LHCN-M2 (cell line): ENCODE results near the gene LAMTOR4. TPM values are rescaled to one million over a fixed set of nuclear protein-coding genes. Genes with fewer than 3 reads are reported as not detected.
A peak's percentile ranks its signal among the peaks of the same experiment; 100 is the strongest.

Source experiments
- DNase-seq: peaks from one replicate; pipeline ENCODE4 v3.0.0-alpha.2; 2012; ENCODE audit warnings: low read depth
- polyA plus RNA-seq: library from polyadenylated mRNA; unstranded; fragments of >200 nt; gene quantifications from one replicate; pipeline ENCODE4 v1.2.1, GENCODE V29; 2012; ENCODE audit warnings: missing spikeins
- total RNA-seq: library from RNA; depleted of rRNA; stranded (reverse); fragments of >200 nt; gene quantifications from 2 replicates; pipeline ENCODE4 v1.2.3, GENCODE V29; 2014; rRNA removed

LAMTOR4 gene
- total RNA-seq: 165 and 202 TPM in 2 replicates
- 344 TPM for polyA plus RNA-seq

DNA sequence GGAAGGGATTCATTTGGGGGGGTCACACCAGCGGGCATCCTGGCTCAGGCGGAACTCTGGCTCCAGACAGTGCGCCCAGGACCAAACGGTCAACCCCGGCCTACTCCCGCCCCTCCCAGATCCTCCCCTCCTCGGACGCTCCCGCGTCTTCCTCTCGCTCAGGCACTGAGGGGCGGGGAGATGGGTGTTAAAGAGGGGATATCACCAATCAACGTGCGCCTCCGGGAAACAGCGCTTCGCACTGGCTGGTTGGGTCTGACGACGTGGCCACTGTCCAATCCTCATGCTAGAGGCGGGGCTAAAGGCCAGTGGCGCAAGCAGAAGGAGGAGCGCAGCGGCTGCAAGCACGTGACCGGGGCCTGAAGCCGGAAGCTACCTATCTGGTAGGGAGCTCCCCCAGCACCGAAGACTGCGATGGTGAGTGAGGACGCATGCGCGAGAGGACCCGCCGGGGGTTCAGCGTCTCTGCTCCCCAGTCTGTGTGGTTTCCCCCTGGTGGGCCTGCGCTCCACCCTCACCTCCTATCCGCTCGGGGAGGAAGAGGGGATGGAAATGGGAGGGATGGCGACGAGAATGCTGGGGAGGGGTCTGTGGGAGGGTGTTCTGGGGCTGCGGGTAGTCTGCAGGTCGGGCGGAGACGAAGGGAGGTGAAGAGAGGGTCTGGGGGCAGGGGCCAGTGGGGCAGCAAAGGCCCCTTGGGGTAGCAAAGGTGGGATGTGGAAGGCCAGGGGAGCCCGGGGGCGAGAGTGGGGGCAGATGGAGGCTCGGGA lies at the start of gene LAMTOR4:
Gene LAMTOR4 (plus strand): TSS at position 360 of the 770 bp plus-strand sequence. CDS start 55 bp downstream, at position 415.
- DNase-seq: peak; percentile 99

DNA sequence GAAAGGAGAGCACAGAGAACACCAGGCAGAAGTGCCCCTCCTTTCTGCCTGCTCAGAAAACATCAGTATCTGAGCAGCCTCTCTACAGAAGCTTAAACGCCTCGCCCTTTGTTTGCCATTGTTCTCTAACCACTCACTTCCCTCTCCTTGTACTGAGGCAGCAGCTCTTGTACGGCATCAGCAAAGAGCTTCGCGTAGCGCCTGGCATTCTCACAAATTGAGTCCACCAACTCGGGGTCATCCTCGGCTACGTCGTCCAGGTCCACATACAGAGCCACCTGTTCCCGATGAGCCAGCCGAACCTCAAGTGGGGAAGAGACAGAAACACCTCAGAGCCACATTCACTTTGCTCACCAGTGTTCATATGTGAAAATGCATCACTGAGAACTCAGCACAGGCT lies 49.3 kb upstream of the LAMTOR4 start:
- DNase-seq: no peak

DNA sequence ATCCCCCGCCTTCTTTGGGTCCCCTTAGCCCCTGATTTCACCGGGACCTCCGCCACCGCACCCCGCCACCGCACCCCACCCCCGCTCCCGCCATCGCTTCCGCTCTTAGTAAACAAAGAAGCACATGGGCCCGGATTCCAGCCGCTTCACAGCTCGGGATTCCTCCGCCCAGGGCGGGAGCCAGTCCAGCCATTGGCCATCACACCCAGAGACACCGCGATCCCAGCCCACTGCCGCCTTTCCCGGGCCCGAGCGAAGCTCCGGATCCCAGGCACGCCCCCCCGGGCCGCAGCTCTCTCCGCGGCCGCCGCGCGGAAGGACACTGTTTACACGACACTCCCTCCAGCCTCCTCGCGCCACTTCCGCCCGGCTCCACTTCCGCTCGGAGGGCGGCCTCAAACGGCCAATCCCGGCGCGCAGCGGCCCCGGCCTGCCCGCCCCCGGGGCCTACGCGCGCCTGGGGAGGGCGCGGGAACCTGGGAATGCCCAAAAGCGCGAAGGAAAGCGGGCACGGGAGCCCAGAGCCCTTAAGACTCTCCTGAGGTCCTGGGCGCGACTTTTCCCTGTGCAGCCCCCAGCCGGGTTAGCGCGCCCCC lies 48.2 kb upstream of the LAMTOR4 start:
- DNase-seq: peak; percentile 98

DNA sequence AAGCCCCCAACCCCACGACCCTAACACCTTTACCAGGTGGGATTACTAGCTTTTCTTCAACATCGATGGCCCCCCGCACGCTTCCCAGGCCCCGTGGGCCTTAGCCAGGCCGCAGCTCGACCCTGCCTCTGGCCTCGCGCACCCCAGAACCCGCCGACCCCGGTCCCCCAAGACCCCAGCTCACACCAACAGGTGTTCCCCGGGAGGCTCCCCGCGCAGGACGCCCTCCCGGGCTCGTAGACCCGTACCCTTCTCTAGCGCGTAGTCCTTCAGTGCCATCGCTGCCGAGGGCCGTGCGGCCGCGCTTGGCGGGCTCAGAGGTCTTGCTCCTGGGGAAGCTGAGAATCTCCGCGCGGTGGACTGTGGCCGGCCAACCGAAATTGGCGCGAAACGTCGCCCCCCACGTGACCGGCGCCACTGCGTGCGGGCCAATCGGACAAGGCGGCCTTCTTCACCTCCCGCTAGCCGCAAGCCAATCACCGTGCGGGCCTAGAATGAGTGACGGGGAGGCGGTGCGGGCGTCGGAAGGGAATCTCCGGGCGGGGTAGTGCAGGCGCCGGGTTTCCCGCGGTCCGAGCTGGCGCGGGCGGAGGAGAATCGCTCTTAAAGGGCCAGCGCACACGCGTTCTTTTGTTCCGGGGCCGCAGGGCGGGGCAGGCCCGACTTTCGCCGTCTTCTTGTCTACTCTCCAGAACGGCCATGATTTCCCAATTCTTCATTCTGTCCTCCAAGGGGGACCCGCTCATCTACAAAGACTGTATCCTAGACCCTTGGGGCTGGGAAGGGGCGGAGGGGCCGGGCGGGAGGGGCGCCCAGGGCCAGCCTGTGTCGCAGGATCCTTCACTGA lies 47.5 kb upstream of the LAMTOR4 start, which contains the start of the genes AP4M1 and MCM7:
Gene AP4M1 (plus strand): TSS at position 628 of the 847 bp plus-strand sequence. CDS start 72 bp downstream, at position 700.
Gene MCM7 (minus strand): TSS at position 382 of the 847 bp plus-strand sequence. CDS start 103 bp downstream, at position 279.
- DNase-seq: peak; percentile 100

DNA sequence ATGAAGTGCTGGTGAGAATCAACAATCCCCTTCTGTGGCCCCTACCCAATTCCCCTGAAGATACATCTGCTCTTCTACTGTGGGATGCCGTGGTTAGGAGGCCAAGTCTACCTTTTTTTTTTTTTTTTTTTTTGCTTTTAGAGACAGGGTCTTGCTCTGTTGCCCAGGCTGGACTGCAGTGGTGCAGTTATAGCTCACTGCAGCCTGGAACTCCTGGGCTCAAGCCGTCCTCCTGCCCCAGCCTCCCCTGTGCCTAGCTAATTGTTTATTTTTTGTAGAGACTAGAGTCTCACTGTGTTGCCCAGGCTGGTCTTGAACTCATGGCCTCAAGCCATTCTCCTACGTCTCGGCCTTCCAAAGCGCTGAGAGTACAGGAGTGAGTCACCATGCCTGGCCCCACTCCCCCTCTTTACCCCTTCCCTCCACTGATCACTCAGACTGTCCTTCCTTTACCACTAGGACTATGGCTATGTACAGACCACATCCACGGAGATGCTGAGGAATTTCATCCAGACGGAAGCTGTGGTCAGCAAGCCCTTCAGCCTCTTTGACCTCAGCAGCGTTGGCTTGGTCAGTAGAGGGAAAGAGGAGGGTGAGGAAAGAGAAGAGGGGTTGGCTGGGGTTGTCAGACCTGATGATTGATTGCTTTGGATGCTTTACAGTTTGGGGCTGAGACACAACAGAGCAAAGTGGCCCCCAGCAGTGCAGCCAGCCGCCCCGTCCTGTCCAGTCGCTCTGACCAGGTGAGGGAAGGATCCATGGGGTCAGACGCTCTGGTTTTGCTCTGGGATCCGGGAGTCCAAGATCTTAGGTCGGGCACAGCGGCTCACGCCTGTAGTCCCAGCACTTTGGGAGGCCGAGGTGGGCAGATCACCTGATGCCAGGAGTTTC lies 45.5 kb upstream of the LAMTOR4 start:
- peak; percentile 99 for DNase-seq

DNA sequence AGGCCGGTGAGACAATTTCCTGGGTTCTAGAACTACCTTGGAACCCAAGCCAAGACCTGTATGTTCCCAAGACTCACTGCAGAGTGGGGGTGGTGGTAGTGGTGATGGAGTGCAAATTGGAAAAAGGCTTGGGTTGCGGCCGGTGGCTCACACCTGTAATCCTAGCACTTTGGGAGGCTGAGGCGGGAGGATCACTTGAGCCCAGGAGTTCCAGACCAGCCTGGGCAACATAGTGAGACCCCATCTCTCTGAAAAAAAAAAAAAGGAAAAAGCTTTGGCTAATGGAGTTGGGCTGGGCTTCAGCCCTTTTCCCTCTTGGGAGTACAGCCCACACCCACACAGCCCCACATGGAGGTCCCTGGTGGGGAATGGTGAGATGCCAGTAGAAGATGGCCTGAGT lies 43.2 kb upstream of the LAMTOR4 start:
- no peak for DNase-seq

DNA sequence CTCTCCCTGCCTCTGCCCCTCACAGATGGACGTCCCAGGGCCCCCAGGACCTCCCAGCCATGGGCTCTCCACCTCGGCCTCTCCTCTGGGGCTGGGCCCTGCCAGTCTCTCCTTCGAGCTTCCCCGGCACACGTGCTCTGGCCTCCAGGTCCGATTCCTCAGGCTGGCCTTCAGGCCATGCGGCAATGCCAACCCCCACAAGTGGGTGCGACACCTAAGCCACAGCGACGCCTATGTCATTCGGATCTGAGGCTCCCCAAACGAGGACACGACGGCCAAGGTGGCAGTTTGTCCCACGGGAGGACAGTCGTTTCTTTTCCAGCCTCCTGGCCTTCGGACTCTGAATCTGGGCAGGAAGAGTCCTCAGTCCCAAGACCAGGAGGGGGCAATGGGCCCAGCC lies 42.1 kb upstream of the LAMTOR4 start:
- DNase-seq: no peak

DNA sequence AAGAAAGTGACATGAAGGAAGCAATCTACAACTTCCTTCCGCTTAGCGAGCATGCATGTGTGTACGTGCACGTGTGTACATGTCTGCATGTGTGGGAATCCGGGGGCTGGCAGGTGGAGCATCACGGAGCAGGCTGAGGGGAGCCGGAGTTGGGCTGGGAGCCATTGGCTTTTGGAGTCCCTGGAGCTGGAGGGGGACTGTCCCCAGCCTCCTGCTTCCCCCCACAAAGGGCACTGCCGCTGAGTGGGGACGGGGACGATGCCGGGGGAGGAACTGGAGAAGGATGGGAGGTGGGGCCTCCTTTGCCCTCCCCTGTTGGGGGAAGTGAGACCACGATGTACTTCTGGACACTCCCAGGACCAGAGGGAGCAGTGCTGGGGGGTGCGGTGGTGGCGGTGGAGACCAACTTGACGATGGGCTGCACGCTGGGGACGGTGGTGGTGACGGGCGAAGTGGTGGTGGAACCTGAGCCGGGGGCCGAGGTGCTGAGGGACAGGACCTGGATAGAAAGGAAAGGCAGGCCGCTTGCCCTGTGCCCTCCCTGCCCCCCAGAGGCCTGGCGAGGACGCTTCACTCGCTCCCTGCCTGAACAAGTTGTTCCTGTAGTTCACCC lies 41.5 kb upstream of the LAMTOR4 start:
- no peak for DNase-seq

DNA sequence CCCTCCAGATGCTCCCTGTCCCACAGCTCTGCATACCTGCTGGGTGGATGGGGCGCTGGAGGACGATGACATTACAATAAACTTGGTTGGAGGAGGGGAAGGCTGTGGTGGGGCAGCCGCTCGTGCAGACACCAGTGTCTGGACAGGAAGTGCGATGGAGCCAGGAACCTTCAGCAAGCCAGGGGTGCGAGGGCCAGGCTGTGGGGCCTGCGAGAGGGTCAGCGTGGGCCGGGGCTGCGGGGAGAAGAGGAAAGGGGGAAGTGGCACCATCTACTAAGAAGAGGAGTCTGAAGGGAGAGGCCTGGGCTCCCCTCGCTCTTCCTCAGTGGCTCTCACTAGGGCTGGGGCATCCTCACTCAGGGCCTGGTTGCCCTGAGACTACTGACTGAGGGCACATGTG lies 40.8 kb upstream of the LAMTOR4 start:
- no peak for DNase-seq

DNA sequence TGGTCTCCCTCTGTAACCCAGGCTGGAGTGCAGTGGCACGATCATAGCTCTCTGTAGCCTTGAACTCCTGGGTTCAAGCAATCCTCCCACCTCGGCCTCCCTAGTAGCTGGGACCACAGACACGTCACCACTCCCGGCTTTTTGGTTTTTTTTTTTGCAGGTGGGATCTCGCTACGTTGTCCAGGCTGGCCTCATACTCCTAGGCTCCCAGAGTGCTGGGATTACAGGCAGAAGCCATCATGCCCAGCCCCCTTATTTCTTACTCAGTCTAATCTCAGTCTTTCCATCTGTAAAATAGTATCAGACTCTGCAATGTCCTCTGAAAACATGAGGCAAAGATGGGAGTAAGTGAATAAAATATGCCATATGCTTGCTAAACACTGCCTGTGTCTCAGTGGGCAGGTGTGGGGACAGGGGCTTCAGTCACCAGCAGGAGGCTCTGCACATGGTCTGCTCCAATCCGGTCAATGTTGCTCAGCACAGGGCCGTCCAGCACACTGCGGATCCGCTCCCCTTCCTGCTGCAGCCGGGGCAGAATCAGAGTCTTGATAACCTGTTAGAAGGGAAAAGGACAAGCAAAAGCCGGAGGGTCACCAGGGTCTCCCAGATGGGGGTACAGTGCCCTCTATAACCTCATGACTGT lies 39.1 kb upstream of the LAMTOR4 start:
- DNase-seq: no peak

DNA sequence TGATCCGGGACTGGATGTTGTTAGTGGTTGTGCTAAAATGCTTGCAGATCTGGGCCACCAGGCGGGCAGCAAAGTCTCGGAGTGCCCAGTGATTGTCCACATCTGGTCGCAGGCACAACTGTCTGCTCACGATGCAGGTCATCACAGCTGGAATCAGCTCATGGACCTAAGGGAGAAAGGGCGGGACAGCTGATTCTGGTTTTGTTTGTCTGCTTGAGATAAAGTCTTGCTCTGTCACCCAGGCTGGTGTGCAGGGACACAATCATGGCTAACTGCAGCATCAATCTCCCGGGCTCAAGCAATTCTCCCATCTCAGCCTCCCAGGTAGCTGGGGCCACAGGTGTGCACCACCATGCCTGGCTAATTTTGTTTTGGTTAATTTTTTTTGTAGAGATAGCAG lies 37.6 kb upstream of the LAMTOR4 start:
- DNase-seq: no peak

DNA sequence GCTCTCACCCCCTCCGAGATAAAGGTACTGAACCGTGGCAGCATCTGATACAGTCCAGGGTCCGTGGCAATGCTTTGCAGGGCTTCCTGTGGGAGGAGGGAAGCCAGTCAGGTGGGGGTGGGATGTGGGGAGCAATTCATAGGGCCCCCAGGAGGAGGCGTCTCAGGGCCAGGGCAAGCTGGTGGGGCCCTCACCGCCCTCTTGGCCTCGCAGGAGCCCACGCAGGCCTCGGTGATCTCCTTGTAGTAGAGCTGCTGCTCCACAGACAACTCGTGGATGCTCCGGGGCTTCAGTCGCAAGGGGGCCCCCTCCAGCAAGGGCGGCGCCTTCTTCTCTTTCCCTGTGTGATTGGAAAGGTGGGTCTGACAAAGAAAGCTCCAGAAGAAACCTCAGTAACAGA lies 36.8 kb upstream of the LAMTOR4 start:
- no peak for DNase-seq

DNA sequence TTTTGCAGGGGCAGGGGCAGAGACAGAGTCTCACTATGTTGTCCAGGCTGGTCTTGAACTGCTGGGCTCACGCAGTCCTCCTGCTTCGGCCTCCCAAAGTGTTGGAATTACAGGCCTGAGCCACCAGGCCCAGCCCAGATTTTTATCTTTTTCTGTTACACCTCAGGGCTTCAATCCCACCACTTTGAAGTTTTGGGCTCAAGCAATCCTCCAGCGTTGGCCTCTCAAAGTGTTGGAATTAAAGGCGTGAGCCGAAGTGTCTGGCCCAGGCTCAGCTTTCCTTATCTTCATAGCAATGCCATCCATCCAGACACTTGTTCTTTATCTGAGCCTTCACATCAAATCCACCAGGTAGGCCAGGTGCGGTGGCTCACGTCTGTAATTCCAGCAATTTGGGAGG lies 33.7 kb upstream of the LAMTOR4 start:
- DNase-seq: no peak

DNA sequence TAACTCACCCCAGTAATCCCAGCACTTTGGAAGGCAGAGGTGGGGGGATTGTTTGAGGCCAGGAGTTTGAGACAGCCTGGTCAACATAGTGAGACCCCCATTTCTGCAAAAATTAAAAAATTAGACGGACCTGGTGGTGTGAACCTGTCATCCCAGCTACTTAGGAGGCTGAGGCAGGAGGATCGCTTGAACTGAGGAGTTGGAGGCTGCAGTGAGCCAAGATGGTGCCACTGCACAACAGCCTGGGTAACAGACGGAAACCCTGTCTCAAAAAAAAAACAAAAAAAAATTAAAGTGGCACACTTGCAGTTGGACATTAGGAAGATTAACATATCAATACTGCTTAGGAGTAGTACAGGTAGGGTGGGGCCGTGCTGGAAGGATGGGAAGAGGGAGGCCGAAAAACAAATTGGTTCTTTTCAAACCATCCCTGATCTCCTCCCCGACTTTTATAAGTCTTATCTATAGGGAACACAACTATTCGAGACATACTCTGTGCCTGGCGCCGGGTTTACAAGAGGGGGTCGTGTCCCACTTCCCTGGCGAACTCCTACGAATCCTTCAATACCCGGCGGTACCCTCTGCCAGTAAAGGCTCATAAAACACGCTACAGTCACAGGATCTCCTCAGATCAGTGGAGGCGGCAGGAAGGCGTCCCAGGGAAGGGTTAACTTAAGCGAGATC lies 30.2 kb upstream of the LAMTOR4 start:
- DNase-seq: no peak

DNA sequence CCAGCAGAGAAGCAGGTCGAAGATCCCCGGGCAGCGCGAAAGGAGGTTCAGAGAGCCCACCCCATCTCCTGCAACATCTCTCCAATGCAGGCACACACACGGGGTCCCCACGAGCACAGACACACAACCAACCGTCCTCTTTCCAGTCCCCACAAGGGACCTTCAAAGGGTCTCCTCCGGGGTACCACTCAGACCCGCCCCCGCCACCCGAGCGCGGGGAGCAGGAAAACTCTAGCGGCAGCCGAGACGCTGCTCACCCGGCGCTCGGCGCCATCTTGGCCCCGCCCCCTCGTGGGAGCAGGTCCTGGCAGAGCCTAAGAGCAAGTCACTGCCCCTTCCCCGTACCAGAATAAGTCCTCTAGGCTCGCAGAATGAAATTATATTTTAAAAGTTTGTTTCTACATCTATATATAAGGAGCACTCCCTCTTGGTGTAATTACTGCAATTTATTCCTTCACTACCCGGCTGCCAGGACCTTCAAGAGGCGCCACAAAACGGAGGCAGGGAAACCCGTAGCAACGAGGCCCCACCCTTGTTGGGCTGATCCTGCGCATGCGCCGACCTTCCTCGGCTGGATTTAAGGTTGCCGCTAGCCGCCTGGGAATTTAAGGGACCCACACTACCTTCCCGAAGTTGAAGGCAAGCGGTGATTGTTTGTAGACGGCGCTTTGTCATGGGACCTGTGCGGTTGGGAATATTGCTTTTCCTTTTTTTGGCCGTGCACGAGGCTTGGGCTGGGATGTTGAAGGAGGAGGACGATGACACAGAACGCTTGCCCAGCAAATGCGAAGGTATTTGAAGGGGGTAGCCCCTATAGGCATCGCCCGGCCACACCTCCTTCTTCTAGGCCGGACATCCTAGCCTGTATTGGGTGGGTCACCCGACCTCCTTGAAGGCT lies 29.4 kb upstream of the LAMTOR4 start, which contains the start of the genes CNPY4 and TAF6:
Gene CNPY4 (plus strand): TSS at position 563 of the 898 bp plus-strand sequence. CDS start 111 bp downstream, at position 674.
Gene TAF6 (minus strand): TSS at position 287 of the 898 bp plus-strand sequence. CDS start 5,149 bp downstream, outside the sequence.
- peak; percentile 95 for DNase-seq

DNA sequence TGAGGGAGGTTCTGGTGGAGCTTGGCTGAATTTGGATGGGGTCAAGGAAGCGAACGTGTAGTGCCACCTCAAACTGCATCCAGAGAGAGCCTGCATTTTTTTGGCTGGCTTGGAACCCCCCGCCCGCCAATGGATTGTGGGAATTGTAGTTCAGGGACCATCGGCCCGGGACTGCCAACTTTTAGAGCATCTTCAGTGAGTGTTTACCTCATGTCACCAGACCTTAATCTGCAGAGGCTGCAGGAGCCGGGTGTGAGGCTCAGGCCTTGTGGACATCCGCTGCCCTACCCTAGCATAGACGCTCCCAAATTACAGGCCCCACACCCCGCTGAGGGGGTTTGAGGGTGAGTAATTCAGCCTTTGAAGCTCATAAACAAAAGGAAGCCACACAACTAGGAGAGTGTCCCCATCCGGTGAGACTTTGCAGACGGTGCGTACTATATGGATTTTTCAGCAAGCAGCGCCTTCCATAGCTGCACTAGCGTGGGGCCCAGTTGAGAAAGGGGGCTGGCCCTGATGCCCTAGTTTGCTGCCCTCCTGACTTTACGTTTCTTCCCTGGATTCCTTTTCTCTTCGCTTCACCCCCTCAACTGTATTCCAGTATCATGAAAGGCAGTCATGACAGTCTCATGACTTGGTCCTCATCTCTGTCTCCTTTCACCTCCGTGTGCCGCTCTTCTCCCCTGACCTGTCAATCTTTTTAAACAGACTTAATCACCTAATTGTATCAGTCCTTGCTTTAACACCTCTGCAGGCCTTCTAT lies 28.6 kb upstream of the LAMTOR4 start:
- peak; percentile 71 for DNase-seq

DNA sequence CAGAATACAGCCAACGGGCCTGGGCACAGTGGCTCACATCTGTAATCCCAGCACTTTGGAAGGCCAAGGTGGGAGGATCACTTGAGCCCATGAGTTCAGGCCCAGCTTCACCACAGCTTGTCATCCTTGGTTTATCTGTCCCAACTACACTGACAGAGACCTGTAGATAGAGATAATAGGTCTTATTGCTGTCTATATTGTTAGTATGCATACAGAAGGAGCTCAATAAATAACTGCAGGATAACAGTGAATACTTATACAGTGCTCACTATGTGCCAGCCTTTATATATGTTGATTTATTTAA lies 28.0 kb upstream of the LAMTOR4 start:
- DNase-seq: no peak

DNA sequence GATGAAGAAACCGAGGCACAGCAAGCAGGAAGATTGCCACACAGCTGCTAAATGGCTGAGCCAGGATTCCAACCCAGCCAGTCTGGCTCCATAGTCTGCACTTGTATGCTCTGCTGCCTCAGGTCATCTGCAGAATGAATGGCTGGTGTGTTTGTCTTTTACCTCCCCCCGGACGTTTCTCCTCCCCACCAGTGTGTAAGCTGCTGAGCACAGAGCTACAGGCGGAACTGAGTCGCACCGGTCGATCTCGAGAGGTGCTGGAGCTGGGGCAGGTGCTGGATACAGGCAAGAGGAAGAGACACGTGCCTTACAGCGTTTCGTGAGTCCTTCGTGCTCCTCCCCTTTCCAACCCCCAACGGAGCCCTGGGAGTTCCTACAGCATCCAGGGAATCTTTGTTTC lies 26.7 kb upstream of the LAMTOR4 start:
- no peak for DNase-seq
